Gastrocnemius medialis (tissue), 4 donors: Measurements from ENCODE around the gene PVR.

Experiments
- CTCF ChIP-seq, 5 experiments: fragments of 450-650 bp in 3 of 5; fragments of 200-600 bp in 2 of 5; sonication (generic) in 2 of 5; IDR thresholded peaks in 4 of 5; conservative IDR thresholded peaks in 1 of 5; 1 replicate in 4 of 5; 2 replicates in 1 of 5; pipeline ENCODE4 v1.5.1; 2016 to 2019; ENCODE audit warnings: antibody characterized with exemption in 5 of 5, mild to moderate bottlenecking in 3 of 5, moderate library complexity in 3 of 5
- POLR2A ChIP-seq, 2 donors: fragments of 450-650 bp; IDR thresholded peaks; one replicate each; pipeline ENCODE4 v1.6.1; 2017; ENCODE audit warnings: antibody characterized with exemption in 2 of 2, mild to moderate bottlenecking in 2 of 2, moderate library complexity in 2 of 2

- no peak for TF ChIP-seq POLR2A (IDR thresholded peaks at IDR 0.05)
- no peak for TF ChIP-seq CTCF (IDR thresholded peaks at IDR 0.05 in 4 of 5, conservative IDR thresholded peaks at IDR 0.05 in 1 of 5)
Measured at GRCh38 chr19:44660081-44660480, 16.4 kb downstream of the PVR start.
